Pons (tissue), 1 donor: ENCODE data around the gene FRY.
A peak's percentile ranks its signal among the peaks of the same experiment; 100 is the strongest.

Experiments used
- DNase-seq: peaks from one replicate; pipeline ENCODE4 v3.0.0-alpha.2; 2016; ENCODE audit warnings: low spot score

The FRY gene

DNA sequence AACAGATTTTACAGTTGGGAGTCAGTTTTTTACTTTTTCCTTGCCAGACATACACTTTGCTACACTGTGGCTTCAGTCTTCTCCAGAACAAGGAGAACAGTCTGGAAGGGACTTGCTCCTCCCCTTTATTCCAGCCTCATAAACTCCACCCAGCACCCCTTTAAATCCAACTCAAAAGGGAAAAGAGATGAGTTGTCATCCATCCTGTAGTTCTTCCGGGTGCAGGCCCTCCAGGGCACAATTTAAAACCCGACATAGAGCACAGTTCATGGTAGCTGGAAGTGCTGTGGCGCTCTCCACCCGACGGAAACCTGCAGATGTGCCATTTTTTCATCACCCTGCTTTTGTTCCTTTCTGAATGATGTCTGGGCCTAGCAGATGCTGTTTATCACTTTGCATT, 184.7 kb downstream of the FRY start:
- no peak for DNase-seq

DNA sequence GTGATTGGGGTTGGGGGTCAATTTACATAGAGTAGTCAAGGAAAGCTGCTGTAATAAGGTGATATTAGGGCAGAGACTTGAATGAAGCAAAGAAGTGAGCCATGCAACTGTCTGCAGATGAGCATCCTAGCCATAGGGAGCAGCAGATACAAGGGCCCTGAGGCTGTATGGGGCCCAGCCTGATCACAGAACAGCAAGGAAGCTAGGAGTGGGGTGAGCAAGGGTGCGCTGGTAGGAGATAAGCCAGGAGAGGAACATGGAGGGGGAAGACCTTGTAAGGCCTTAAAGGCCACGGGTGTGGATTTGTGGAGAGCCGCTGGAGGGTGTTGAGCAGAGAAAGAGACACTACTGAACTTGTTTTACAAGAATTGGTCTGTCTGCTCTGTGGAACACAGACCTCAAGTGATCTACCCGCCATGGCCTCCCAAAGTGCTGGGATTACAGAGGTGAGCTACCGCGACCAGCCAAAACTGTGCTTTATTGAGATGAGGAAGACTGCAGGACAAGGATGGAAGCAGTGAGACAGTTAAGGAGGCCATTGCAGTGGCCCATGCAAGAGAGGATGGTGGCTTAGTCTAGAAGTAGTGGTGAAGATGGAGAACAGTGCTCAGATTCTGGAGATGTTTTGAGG, 190.6 kb downstream of the FRY start:
- no peak for DNase-seq

DNA sequence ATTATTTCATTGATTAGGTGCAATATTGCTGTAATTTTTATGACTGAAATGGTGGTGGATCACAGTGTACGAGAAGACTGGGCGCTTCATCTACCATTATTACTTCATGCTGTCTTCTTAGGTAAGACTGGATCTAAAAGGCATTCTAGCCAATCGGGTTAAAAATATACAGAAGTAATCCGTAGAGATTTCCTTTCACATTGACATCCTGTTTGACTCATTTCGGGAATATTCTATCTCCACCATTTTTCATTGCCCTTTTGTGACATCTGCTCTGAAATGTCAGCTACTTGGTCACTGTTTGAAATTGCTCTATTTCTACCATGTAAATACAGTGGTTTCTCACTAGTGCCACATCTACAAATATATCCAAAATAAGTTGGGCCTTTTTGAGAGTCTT, 193.3 kb downstream of the FRY start:
- no peak for DNase-seq

DNA sequence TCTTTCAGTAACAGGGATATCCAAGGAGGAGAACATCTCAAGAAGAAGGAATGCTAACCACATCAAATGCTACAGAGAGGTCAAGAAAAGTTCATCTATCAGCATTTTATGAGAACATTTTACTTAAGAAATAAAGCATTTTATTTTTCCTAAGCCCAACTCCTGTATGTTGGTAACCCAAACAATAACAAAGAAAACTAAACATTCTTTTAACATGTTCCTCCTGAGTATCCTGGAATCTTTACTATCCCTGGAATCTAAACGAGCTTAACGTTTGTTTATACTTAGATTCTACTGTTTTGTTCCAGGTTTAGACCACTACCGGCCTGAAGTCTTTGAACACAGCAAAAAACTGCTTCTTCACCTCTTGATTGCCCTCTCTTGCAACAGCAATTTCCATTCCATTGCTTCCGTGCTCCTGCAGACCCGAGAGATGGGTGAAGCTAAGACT, 193.9 kb downstream of the FRY start:
- DNase-seq, result no peak

DNA sequence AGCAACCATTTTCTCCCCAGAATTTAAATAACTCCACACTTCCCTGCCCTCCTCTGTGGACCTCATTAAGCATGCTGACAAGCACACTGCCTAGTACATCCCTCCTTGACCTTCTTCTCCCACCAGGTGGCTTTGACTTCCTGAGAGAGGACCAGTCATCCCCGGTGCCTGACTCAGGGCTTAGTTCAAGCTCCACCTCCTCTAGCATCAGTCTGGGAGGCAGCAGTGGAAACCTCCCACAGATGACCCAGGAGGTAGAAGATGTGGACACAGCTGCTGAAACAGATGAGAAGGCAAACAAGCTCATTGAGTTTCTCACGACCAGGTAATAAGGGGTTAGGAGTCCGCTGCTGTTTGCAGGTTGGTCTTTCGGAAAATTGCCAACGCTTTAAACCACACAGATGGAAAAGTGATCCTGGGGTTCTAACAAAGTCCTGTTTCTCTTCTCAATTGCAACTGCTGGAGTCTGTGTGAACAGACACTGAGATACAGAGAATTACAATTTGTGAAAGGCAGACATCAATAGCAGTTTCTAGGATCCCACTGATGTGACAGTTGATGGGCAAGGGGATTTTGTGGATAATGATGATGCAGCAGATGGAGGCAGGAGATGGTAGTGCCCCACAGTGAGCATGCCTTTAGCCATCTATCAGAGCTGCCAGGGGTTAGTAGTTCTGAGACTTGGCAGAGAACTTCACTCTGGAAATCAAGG, 196.9 kb downstream of the FRY start:
- peak; percentile 28 for DNase-seq

DNA sequence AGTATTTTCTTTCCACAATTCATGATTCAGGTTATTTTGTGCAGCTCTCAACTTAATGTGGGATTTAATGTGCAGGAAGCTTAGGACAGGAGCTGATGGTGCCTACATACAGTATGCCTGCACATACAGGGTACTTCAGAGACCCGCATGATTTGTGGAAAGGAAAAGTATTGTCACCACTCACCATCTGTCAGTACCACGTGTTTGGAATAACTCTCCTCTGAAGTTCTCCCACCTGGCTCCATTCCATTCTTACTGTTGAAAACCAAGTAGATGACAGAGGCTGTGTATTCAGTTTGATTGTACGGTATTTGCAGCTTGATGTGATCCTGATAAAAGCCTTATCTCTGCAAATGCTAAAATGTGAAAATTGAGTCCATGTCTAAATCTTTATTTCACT, 197.9 kb downstream of the FRY start:
- no peak for DNase-seq

DNA sequence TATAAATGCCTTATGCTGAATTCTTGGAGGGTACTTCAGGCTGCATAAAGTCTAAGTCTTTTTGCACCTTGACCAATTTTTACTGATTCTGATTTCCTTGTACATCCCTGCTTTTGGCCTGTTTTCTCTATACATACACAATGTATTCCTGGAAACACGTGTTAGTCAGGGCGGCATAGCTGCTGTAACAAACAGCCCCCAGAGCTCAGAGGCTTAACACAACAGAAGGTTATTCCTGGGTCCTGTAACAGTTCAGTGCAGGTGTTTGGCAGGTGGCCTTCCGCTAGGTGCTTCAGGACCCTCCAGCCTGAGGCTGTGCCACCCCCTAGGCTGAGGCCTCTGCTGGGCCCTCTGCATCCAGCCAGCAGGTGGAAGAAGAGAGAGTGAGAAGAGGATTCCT, 200.7 kb downstream of the FRY start:
- DNase-seq, result no peak

DNA sequence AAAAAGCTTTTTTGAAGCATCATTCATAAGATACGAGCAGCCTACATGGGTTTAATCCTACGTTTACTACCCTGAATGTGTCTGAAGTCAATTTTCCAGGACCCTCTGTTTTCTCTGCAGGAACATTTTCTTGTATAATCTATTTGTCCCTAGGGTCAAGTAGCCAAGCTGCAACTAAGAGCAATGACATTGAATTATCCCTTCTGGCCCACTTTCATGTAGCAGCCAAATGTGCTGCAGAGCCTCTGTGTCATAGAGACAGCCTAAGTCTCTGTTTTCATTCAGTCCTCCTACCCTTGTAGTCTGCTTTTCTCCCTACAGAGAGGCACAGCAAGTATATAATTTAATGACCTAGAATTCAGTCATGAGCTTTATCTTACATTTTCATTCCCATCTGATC, 201.5 kb downstream of the FRY start:
- peak; percentile 30 for DNase-seq

DNA sequence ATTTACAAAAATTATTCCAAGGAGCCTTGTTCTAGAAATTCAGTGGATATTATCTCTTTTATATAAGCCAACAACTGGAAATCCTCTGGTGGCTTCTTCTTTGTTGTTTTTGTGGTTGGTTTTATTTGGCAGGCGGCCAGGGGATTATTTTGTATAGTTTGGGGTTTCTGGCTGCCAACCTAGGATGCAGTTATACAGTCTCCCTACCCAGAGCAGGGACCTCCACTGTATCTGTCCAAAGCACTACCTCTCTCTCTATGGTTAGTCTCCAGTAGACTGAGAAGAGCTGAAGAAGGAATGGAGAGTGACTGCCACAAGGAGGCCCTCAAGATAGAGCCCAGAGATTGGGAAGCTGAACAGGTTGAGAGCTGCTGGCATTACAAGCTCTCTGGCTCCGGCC, 203.3 kb downstream of the FRY start:
- DNase-seq, result no peak

DNA sequence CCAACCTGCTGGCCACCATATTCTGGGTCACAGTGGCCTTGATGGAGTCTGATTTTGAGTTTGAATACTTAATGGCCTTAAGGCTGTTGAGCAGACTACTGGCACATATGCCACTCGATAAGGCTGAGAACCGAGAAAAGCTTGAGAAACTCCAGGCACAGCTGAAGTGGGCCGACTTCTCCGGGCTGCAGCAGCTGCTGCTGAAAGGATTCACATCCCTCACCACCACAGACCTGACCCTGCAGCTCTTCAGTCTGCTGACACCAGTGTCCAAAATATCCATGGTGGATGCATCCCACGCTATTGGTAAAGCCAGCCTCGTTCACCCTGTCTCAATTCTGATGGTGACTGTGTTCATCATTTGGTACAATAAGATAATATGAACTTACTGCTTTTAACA, 206.1 kb downstream of the FRY start:
- no peak for DNase-seq

DNA sequence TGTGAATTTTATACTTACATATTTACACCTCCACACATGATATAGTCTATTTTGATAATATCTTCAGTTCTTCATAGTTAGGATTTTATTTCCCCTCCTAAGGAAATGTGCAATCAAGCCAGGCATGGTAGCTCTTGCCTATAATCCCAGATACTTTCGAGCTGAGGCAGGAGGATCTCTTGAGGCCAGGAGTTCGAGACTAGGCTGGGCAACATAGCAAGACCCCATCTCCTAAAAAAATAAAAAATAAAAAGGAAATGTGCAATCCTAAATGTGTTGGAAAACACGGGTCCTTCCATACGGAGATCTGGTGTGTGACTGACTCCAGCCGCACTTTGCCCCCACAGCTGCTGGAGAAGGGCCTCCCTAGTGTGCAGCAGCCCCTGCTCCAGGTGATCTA, 212.1 kb downstream of the FRY start:
- no peak for DNase-seq

DNA sequence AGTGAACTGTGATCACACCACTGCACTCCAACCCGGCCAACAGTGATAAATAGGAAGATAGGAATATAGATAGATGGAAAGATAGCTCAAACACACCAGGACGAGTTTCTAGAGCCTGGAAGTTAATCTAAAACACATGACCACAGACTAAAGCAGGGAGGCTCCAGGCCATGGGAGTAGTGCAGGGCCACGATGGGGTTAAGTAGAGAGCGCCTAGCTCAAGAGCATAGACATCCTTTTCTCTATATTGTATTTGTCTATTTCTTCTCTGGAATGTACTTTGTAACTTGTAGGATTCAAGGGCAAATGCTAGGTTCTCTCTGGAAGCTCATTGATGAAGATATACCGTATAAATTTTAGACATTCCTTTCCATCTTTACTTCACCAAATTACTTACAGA, 214.0 kb downstream of the FRY start:
- no peak for DNase-seq

DNA sequence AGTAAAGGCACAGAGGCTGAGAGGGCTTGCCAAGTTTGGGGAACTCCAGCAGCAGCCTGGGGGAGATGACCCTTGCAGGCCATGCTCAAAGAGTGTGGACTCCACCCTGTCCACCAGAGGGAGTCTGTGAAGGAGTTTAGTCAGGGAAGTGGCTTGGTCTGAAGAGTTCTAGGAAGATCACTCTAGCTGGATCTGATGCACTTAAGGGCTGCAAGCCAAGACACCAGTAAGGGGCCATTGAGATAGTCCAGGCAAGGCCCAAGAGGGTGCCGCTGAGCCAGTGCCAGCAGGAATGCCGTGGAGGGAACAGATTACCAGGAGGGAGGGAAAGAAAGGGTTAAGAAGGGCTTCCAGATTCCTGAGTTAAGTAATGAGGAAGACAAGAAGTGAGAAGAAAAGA, 214.9 kb downstream of the FRY start:
- DNase-seq, result peak; percentile 43

DNA sequence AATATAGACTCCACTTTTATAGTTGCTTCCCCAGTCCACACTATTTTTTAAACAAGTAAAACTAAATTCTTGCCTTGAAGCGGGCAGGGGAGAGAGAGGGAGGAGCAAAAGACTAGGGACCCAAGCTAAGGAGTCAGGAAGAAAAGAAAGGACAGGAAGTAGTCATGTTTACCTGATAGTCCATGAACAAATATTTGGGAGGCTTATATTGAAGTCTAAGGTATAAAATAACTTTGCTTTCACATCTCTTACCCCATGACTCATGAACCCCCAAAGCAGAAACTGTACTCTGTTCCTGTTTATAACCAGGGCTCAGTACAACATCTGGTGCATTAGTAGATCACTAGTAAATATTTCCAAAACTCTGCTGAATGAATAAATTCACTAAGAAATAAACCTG, 216.3 kb downstream of the FRY start:
- no peak for DNase-seq

DNA sequence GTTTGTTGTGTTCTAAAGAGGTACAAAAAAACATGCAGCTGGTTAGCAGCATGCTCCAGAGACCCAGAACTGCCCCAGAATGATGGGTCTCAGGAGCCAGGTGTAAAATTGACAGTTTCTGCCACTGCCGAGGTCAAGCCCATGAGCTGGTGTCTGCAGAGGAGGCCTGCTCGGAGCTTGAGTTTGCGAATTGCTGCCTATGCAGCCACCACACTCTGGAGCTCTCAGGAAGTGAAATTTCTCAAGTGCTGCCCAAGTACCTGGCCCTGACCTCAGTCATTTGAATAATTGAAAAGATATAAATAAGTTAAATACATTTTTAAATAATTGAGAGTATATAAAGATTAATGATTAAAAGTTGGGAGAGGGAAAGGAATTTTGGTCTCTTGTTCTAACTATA, 217.2 kb downstream of the FRY start:
- DNase-seq, result no peak

DNA sequence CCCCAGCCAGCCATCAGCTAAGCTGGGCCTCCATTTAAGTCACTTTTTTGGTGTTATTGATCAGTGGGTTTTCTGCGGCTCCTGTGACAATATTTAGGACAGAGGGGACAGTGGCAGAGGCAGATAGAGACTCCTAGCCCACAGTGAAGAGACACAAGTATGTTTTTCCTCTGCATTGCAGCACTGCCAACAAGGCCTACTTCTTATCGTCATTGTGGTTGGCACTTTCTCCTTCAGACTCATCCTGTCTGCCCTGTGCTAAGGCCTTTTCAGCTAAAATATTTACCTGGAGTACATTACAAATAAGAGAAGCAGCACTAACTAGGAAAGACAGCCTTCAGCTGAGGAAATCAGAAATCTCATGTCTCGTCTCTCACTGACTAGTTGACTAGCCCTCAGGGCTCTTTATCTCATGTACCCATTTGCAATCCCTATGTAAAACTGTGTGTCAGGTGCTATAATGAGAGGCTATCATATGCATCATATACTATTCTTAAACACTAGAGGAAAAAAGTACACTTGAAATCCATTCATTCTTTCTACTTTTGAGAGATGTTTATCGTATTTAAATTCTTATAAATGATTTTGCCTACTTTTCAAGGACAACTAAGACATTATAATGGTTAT, 221.4 kb downstream of the FRY start:
- no peak for DNase-seq

DNA sequence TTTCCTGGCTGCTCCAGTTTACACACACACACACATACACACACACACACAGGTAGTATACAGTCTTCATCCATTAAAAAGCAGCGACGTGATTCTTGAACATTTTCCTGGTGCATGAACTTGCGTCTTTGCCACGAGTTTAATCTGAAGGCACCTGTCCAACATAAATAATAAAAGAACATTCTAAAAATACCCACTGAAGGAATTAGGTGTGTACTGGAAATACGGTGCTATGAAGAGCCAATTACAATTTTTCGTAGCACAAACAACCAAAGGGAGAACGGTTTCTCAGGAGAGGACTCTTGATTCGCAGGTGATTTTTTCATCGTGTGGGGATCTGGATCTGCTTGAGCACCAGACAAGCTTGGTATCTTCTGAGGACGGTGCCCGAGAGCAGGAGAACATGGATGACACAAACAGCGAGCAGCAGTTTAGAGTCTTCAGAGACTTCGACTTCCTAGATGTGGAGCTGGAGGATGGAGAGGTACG, 222.4 kb downstream of the FRY start:
- no peak for DNase-seq

DNA sequence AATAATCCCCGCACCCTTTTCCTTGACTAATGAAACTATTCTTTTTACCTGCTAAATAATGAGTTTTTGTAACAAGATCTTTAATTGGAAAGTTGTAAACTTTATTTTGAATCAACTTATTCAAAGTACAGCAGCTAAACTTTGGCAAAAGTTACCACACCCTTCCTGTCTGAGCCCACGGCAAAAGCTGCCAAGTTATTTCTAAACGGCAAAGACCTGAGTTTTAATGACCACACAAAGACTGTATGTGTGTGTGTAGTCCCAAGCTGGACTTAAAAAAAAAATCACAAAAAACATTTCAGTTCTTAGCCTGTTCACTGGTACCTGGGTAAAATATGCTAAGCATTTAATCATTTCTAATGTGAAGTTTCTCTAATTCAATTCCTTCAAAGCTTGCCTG, 222.8 kb downstream of the FRY start:
- DNase-seq, result no peak

DNA sequence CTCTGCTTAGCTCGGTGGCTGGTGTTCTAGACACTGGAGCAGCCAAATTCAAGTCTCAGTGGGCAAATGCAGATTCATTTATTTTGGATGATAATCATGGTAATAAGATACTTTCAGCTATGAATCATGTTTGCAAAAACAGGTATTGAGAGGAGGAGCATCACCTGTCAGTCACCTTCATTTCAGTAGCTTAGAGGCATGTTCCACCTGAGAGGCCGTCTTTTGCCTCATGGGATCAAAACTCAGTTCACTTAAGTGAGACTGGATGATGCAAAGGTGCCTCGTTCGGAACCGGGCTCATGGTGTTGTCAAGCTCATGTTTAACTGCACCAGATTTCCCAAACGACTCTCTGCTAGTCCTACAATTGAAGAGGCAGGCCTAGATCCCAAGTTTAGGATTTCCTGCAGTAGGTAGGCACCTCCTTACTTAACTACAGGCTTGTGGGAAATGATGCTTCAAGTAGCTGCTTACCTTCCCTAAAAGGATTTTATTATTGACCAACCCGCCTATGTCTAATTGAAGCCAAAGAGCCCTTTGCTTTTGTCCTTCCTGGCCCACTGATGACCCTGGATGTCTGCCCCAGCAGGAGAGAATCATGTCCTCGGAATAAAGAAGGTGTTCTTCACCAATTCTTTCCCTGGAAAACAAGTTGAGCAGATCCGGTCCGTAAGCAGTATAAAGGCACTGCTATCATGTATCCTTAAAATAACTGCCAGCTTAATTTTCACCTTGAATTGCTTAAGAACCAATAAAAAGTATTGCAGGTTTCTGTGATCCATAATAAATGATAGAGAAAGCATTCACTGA, 223.5 kb downstream of the FRY start:
- DNase-seq, result no peak

DNA sequence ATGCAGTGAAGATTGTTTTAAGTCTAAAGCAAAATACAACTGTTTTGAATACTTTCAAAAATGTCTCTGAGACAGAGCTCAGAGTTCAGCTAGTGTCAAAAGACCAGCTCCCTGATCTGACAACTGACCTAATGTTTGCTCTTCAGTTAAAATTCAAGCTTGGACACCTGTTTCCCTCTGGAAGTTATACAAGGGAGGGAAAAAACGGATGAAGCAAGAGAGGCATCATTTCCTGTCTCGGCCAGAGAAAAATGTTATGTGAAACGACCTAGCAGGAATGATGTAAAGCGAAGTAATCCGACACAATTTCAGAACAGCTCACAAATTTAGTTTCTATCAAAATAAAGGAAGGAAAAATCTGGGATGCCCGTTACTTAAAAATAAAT, 224.1 kb downstream of the FRY start:
- DNase-seq, result no peak

DNA sequence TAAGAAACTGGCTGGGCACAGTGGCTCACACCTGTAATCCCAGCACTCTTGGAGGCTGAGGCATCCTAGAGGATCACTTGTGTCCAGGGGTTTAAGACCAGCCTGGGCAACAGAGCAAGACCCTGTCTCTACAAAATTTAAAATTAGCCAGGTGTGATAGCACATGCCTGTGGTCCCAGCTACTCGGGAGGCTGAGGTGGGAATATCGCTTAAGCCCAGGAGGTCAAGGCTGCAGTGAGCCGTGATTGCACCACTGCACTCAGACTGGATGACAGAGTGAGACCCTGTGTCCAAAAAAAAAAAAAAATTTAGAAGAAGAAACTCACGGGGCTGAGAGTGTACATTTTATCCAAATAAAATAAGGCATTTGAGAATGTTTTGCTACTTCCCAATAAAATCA, 224.7 kb downstream of the FRY start:
- no peak for DNase-seq

DNA sequence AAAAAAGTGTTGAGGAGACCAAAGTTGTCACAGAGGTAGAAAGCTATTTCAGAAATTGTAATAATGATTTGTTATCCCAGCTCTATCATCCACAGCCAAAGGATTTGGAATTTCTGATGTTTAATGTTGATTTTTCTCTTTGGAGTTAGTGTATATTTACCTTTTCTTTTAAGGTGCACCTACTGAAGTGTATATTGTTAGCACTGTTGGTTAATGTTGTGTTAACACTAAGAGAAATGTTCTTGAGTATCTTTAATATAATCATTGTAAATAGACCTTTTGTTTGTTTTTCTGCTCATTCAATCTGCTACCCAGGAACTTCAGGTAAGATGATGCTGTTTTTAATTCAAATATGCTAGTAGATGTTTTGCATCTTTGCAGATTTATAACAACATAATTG, 226.1 kb downstream of the FRY start:
- DNase-seq, result no peak

DNA sequence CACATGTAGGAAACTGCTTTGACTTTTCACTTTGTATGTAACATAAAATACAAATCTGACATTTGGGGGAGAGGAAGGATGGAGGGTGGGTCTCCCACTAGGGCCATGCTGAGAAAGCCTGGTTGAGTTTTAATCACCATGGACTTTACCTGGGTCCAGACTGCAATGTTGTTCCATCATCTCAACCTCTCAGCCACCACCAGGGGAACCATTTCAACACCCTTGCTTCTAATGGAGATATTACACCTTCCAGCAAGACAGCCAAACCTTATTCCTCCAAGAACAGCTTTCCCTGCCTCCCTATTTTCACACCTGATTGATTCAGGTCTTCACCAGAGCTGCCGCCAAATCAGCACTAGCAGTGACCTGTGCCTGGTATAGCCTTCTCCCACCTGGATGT, 227.5 kb downstream of the FRY start:
- DNase-seq, result no peak
